Liver (tissue), 9 donors: Measurements from ENCODE around the gene VDAC2. TPM values are rescaled to one million over a fixed set of nuclear protein-coding genes. Genes with fewer than 3 reads are reported as not detected.

Experiments
- DNase-seq: peaks from one replicate; pipeline ENCODE4 v3.0.0-alpha.2; 2017; ENCODE audit warnings: low spot score
- H3K27ac ChIP-seq, 2 donors: one replicate each; pipeline ENCODE4 v1.7.0; 2013; ENCODE audit warnings: inconsistent platforms in 2 of 2, low read length in 2 of 2, control low read depth in 1 of 2, low read depth in 1 of 2, mild to moderate bottlenecking in 1 of 2
- H3K27me3 ChIP-seq, 4 donors: one replicate each; pipeline versions ENCODE4 v1.6.1 to v1.7.0; 2013; ENCODE audit warnings: low read length in 3 of 4, inconsistent platforms in 1 of 4, mild to moderate bottlenecking in 1 of 4, moderate library complexity in 1 of 4; ENCODE audit not compliant: control insufficient read depth in 4 of 4, insufficient read depth in 4 of 4
- H3K36me3 ChIP-seq, 4 donors: one replicate each; pipeline versions ENCODE4 v1.6.1 to v1.7.0; 2013; ENCODE audit warnings: low read length in 3 of 4, mild to moderate bottlenecking in 3 of 4, low read depth in 1 of 4, moderate library complexity in 1 of 4; ENCODE audit not compliant: control insufficient read depth in 4 of 4, insufficient read depth in 3 of 4
- H3K4me1 ChIP-seq, 4 donors: one replicate each; pipeline versions ENCODE4 v1.6.1 to v1.7.0; 2013; ENCODE audit warnings: low read length in 3 of 4, mild to moderate bottlenecking in 3 of 4, moderate library complexity in 1 of 4; ENCODE audit not compliant: control insufficient read depth in 4 of 4, insufficient read depth in 4 of 4
- H3K4me3 ChIP-seq, 3 donors: one replicate each; pipeline versions ENCODE4 v1.6.1 to v1.7.0; 2013; ENCODE audit warnings: low read length in 3 of 3, control low read depth in 1 of 3, low read depth in 1 of 3, mild to moderate bottlenecking in 1 of 3
- H3K9ac ChIP-seq, 2 donors: one replicate each; pipeline ENCODE4 v1.7.0; 2013; ENCODE audit warnings: low read length in 2 of 2, mild to moderate bottlenecking in 2 of 2, moderate library complexity in 2 of 2, control low read depth in 1 of 2, low read depth in 1 of 2
- H3K9me3 ChIP-seq, 4 donors: one replicate each; pipeline versions ENCODE4 v1.6.1 to v1.7.0; 2013; ENCODE audit warnings: low read length in 3 of 4; ENCODE audit not compliant: control insufficient read depth in 4 of 4
- EGR1 ChIP-seq, 2 donors: IDR thresholded peaks; 2 replicates each; pipeline ENCODE4 v1.6.1; 2016 to 2018; ENCODE audit warnings: antibody characterized with exemption in 2 of 2, low read depth in 2 of 2
- FOXA1 ChIP-seq: IDR thresholded peaks from 2 replicates; pipeline ENCODE4 v1.6.1; 2016; ENCODE audit warnings: antibody characterized with exemption
- GABPA ChIP-seq, 2 donors: IDR thresholded peaks in 1 of 2; conservative IDR thresholded peaks in 1 of 2; 2 replicates each; pipeline ENCODE4 v1.6.1; 2016; ENCODE audit warnings: antibody characterized with exemption in 2 of 2, mild to moderate bottlenecking in 1 of 2, moderate library complexity in 1 of 2
- HNF4A ChIP-seq, 2 donors: conservative IDR thresholded peaks; 2 replicates each; pipeline ENCODE4 v1.6.1; 2016; ENCODE audit warnings: antibody characterized with exemption in 2 of 2, mild to moderate bottlenecking in 2 of 2
- HNF4G ChIP-seq: IDR thresholded peaks from 2 replicates; pipeline ENCODE4 v1.6.1; 2016; ENCODE audit warnings: antibody characterized with exemption
- JUND ChIP-seq, 2 donors: IDR thresholded peaks; 2 replicates each; pipeline ENCODE4 v1.6.1; 2016; ENCODE audit warnings: antibody characterized with exemption in 2 of 2
- NR2F2 ChIP-seq: IDR thresholded peaks from 2 replicates; pipeline ENCODE4 v1.6.1; 2016; ENCODE audit warnings: antibody characterized with exemption
- RXRA ChIP-seq, 2 donors: IDR thresholded peaks; 2 replicates each; pipeline ENCODE4 v1.6.1; 2017 to 2018; ENCODE audit warnings: antibody characterized with exemption in 2 of 2, mild to moderate bottlenecking in 1 of 2
- TAF1 ChIP-seq: conservative IDR thresholded peaks from 2 replicates; pipeline ENCODE4 v1.6.1; 2016; ENCODE audit warnings: antibody characterized with exemption, mild to moderate bottlenecking
- YY1 ChIP-seq: IDR thresholded peaks from 2 replicates; pipeline ENCODE4 v1.6.1; 2016; ENCODE audit warnings: antibody characterized with exemption, mild to moderate bottlenecking
- WGBS: extraction: QIAGEN DNeasy Blood & Tissue Kit; methylation state at CpG from one replicate; pipeline ENCODE4 v1.1.7; 2013; 5-methylcytosine and 5-hydroxymethylcytosine counted together
- polyA plus RNA-seq, 2 donors: library from polyadenylated mRNA; stranded (reverse) in 1 of 2; unstranded in 1 of 2; fragments of 200-250 nt in 1 of 2; fragments of >200 nt in 1 of 2; fragmentation: Nextera tagmentation in 1 of 2; extraction: Ambion mirVana in 1 of 2; gene quantifications; one replicate each; pipeline versions ENCODE4 v1.2.1 to v1.2.3, GENCODE V29; 2013 to 2015
- total RNA-seq, 2 donors: library from RNA; depleted of rRNA; stranded (reverse); fragments of >200 nt; gene quantifications; one replicate each; pipeline ENCODE4 v1.2.3, GENCODE V29; 2014
- TF ChIP-seq, protein P1 (sequence below): IDR thresholded peaks from 2 replicates; pipeline ENCODE4 v1.6.1; 2016; ENCODE audit warnings: antibody characterized with exemption
- TF ChIP-seq, protein P2 (sequence below): fragments of 150-350 bp; IDR thresholded peaks from 2 replicates; pipeline ENCODE4 v1.5.1; 2017; ENCODE audit warnings: improper control_type of control experiment, low read depth, low read length; ENCODE audit not compliant: missing input control
- TF ChIP-seq, protein P3 (sequence below): IDR thresholded peaks from 2 replicates; pipeline ENCODE4 v1.6.1; 2016; ENCODE audit warnings: antibody characterized with exemption
- TF ChIP-seq, protein P4 (sequence below): IDR thresholded peaks from 2 replicates; pipeline ENCODE4 v1.6.1; 2016; ENCODE audit warnings: antibody characterized with exemption, mild to moderate bottlenecking
- donor health status: healthy.
- donor health status: healthy.
- donor health status: healthy.
- donor health status: healthy.
- donor health status: healthy.

The VDAC2 gene
- total and polyA plus RNA-seq, 4 donors, result 41.3 to 67.1 (median 52.5) TPM

DNA sequence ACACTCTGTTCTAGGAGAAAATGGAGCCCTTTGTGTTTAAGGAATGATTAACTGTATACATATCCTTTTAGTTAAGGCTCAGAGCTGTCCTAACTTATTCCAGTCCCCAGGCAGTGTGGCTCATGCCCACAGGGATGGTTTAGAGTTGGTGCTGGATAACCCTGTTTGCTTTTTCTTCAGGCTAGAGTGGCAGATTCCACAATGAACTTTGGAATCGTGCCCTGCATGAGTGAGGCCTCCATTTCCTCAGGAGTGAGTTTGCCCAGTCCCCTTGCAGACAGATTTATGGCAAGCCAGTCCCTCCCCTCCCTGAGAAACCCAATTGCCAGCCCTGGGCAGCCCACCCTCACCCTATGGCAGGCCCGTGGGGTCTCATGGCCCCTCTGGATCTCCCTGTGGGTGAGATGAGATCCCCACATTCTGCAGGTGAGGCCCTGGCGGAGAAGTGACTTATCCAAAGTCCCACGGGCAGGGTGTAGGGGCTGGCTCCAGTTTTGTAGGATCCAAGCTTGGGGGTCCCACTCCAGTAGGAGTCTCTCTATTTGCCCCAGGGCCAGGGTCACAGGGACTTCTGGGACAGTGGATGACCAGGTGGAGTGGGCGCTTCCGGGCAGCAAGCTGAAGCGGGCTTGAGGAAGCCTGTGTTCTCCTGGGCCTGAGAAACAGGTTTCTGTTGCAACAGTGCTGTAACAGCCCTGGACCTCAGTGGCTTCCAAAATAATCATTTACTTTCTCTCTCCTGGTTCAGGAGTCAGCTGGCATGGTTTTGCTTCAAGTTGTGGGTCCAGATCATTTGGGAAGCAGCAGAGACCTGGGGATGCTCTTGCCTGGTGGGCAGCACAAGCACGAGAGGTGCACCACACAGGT is 34.1 kb downstream of the VDAC2 start:
- Histone ChIP-seq H3K9me3 (no peaks in the 10 kb centered on the region), H3K36me3 (no peaks in the 10 kb centered on the region), H3K27ac (peak overlapping the region; percentile 6 to 84), H3K9ac (no peak overlapping the region), H3K4me3 (no peak overlapping the region), H3K4me1 (peaks cover 4 to 25% (median 21%) of the 10 kb centered on the region in 4 donors), H3K27me3 (no peaks in the 10 kb centered on the region)
- WGBS, result 62% methylated on average over 8 of the region's 8 CpGs
- no peak for DNase-seq
- TF ChIP-seq HNF4A (conservative IDR thresholded peaks at IDR 0.05) (peak; percentile 14 to 36), JUND (IDR thresholded peaks at IDR 0.05) (no peak), HNF4G (no peak), RXRA (IDR thresholded peaks at IDR 0.05) (peak in 1 of 2 donors; percentile 26)

DNA sequence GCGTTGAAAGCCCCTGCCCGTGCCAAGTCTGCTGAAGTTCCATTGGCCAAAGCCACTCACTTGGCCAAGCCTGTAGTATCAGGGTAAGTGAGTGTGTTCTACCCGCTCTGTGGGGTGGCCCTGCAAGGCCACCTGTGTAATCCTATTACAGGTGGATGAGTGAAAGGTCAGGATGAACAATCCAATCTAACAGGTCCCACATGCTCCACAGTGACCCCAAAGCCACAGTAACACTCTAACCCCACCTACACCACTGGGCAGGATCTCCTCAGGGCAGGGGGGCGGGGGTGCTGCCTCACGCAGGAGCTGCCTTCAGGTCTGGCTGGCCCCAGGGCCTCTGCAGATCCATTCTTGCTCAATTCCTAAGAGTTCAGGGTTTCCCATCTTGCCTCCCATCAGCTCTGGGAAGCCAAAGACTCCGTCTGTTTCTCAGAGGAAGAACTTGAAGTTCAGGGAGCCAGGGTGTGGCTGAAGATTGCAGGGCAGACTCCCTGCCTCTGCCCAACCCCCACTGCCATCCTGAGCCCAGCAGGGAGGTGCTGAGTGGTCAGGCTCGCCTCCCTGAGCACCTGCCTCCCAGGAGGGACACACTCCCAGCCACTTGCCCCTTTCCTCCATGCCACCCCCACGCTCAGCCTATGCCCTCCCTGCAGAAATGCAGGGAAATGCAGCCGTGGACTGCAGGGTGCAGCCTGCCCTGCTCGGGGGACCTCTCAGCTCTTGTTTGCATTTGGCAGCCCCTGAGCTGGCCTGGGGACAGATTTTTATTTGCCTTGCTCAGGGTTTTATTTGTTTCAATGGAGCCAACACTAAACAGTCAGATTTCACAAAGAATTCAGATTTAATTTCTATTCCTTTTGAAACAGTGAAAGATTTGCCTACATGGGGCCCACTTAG is 35.0 kb downstream of the VDAC2 start:
- H3K9ac ChIP-seq, result no peak overlapping the region
- TF ChIP-seq JUND (IDR thresholded peaks at IDR 0.05) (no peak), YY1 (no peak)
- peaks cover 4 to 25% (median 21%) of the 10 kb centered on the region in 4 donors for H3K4me1 ChIP-seq
- H3K27me3 ChIP-seq, result no peaks in the 10 kb centered on the region
- 66% methylated on average over 10 of the region's 10 CpGs for WGBS
- H3K27ac ChIP-seq, result peak overlapping the region; percentile 6 to 84
- no peaks in the 10 kb centered on the region for H3K36me3 ChIP-seq
- no peak overlapping the region for H3K4me3 ChIP-seq
- no peaks in the 10 kb centered on the region for H3K9me3 ChIP-seq
- no peak for DNase-seq

DNA sequence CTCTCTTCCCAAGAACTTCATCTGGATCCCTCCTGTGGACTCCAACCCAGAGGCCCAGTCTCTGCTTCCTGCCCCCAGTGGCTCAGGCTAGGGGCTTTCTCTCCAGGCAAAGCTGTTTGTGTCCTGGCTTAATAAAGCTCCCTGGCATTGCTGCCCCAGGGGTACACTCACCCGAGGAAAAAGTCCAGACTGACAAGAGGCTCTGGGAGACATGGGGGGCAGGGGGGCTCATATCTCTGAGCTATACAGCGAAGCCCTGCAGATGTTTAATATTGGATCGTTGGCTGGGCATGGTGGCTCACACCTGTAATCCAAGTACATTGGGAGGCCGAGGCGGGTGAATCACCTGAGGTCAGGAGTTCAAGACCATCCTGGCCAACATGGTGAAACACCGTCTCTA is 35.9 kb downstream of the VDAC2 start:
- no peaks in the 10 kb centered on the region for H3K9me3 ChIP-seq
- H3K4me3 ChIP-seq, result no peak overlapping the region
- no peak overlapping the region for H3K9ac ChIP-seq
- DNase-seq, result no peak
- no peak overlapping the region for H3K27ac ChIP-seq
- WGBS, result 87% methylated on average over 6 of the region's 6 CpGs
- no peaks in the 10 kb centered on the region for H3K36me3 ChIP-seq
- H3K27me3 ChIP-seq, result no peaks in the 10 kb centered on the region
- TF ChIP-seq GABPA (IDR thresholded peaks at IDR 0.05 in 1 of 2, conservative IDR thresholded peaks at IDR 0.05 in 1 of 2) (no peak), TAF1 (no peak), EGR1 (IDR thresholded peaks at IDR 0.05; ENCODE audit: low read depth in 2 of 2) (no peak), FOXA1 (no peak), HNF4A (conservative IDR thresholded peaks at IDR 0.05) (no peak), NR2F2 (no peak)
- TF ChIP-seq, protein P1, sequence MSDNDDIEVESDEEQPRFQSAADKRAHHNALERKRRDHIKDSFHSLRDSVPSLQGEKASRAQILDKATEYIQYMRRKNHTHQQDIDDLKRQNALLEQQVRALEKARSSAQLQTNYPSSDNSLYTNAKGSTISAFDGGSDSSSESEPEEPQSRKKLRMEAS, result no peak
- TF ChIP-seq, protein P2, sequence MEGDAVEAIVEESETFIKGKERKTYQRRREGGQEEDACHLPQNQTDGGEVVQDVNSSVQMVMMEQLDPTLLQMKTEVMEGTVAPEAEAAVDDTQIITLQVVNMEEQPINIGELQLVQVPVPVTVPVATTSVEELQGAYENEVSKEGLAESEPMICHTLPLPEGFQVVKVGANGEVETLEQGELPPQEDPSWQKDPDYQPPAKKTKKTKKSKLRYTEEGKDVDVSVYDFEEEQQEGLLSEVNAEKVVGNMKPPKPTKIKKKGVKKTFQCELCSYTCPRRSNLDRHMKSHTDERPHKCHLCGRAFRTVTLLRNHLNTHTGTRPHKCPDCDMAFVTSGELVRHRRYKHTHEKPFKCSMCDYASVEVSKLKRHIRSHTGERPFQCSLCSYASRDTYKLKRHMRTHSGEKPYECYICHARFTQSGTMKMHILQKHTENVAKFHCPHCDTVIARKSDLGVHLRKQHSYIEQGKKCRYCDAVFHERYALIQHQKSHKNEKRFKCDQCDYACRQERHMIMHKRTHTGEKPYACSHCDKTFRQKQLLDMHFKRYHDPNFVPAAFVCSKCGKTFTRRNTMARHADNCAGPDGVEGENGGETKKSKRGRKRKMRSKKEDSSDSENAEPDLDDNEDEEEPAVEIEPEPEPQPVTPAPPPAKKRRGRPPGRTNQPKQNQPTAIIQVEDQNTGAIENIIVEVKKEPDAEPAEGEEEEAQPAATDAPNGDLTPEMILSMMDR, result no peak
- TF ChIP-seq, protein P3, sequence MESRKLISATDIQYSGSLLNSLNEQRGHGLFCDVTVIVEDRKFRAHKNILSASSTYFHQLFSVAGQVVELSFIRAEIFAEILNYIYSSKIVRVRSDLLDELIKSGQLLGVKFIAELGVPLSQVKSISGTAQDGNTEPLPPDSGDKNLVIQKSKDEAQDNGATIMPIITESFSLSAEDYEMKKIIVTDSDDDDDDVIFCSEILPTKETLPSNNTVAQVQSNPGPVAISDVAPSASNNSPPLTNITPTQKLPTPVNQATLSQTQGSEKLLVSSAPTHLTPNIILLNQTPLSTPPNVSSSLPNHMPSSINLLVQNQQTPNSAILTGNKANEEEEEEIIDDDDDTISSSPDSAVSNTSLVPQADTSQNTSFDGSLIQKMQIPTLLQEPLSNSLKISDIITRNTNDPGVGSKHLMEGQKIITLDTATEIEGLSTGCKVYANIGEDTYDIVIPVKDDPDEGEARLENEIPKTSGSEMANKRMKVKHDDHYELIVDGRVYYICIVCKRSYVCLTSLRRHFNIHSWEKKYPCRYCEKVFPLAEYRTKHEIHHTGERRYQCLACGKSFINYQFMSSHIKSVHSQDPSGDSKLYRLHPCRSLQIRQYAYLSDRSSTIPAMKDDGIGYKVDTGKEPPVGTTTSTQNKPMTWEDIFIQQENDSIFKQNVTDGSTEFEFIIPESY, result no peak
- TF ChIP-seq, protein P4, sequence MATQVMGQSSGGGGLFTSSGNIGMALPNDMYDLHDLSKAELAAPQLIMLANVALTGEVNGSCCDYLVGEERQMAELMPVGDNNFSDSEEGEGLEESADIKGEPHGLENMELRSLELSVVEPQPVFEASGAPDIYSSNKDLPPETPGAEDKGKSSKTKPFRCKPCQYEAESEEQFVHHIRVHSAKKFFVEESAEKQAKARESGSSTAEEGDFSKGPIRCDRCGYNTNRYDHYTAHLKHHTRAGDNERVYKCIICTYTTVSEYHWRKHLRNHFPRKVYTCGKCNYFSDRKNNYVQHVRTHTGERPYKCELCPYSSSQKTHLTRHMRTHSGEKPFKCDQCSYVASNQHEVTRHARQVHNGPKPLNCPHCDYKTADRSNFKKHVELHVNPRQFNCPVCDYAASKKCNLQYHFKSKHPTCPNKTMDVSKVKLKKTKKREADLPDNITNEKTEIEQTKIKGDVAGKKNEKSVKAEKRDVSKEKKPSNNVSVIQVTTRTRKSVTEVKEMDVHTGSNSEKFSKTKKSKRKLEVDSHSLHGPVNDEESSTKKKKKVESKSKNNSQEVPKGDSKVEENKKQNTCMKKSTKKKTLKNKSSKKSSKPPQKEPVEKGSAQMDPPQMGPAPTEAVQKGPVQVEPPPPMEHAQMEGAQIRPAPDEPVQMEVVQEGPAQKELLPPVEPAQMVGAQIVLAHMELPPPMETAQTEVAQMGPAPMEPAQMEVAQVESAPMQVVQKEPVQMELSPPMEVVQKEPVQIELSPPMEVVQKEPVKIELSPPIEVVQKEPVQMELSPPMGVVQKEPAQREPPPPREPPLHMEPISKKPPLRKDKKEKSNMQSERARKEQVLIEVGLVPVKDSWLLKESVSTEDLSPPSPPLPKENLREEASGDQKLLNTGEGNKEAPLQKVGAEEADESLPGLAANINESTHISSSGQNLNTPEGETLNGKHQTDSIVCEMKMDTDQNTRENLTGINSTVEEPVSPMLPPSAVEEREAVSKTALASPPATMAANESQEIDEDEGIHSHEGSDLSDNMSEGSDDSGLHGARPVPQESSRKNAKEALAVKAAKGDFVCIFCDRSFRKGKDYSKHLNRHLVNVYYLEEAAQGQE, result no peak
- H3K4me1 ChIP-seq, result peaks cover 4 to 25% (median 21%) of the 10 kb centered on the region in 4 donors
